GM12892 (cell line): Measurements from ENCODE around the gene HNRNPR.

Source experiments
- POLR2A ChIP-seq: IDR thresholded peaks from 2 replicates; pipeline ENCODE4 v1.6.1; 2011; ENCODE audit warnings: low read depth, low read length, control low read depth
- POLR2AphosphoS5 ChIP-seq: IDR thresholded peaks from 2 replicates; pipeline ENCODE4 v1.6.1; 2011; ENCODE audit warnings: low read depth, low read length, control low read depth
- TAF1 ChIP-seq: IDR thresholded peaks from 2 replicates; pipeline ENCODE4 v1.6.1; 2011; ENCODE audit warnings: low read depth, mild to moderate bottlenecking, control low read depth, low read length, borderline replicate concordance

DNA sequence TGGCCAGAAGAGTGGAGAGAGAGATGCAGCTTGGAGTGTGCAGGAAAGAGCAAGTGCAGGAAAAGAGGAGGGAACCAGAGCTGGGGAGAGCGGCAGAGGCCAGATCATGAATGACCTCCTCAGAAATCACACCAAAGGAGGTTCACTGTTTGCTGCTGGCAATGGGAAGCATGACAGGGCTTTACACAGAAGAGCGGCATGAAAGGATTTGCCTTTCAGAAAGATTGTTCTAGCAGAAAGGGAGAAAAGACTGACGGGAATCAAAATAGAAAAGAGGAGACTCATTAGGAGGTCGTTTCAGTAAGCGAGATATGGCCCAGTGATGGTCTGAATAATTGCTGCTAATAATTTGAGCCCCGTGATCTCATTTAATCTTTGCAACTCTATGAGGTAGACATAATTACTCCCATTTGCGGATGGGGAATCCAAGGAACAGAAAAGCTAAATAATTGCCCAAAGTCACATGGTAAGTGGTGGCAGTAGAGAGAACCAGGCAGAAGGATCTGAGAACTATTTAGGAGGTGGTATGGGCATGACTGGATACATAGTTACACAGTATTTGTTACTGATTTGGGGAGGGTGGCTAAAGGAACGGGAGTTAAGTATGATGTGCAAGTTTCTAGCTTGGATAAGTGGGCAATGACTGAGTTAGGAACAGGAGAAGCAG, 12.5 kb upstream of the HNRNPR start:
- TF ChIP-seq TAF1 (no peak), POLR2AphosphoS5 (no peak), POLR2A (no peak)
